Transverse colon (tissue), 4 donors: Measurements from ENCODE around the gene HAUS5. TPM values are rescaled to one million over a fixed set of nuclear protein-coding genes. Genes with fewer than 3 reads are reported as not detected.

Source experiments
- DNase-seq: peaks from one replicate; pipeline ENCODE4 v3.0.0-alpha.2; 2019
- H3K27ac ChIP-seq, 4 donors: fragments of 200-600 bp; sonication (generic); 2 replicates each; pipeline ENCODE4 v1.5.1; 2016 to 2018; ENCODE audit warnings: inconsistent platforms in 4 of 4
- H3K27me3 ChIP-seq: fragments of 200-600 bp; sonication (generic); 2 replicates; pipeline ENCODE4 v1.5.1; 2017; ENCODE audit warnings: inconsistent platforms
- H3K36me3 ChIP-seq, 4 donors: fragments of 200-600 bp; sonication (generic); 2 replicates each; pipeline ENCODE4 v1.5.1; 2017 to 2019; ENCODE audit warnings: inconsistent platforms in 4 of 4
- H3K4me1 ChIP-seq, 4 donors: fragments of 200-600 bp; sonication (generic); 2 replicates each; pipeline ENCODE4 v1.5.1; 2017 to 2020; ENCODE audit warnings: inconsistent platforms in 4 of 4
- H3K4me3 ChIP-seq, 4 donors: fragments of 200-600 bp; sonication (generic); 1 replicate in 1 of 4; 2 replicates in 3 of 4; pipeline versions ENCODE4 v1.5.1 to v1.6.1; 2017 to 2019; ENCODE audit warnings: inconsistent platforms in 4 of 4
- H3K9me3 ChIP-seq, 2 donors: fragments of 200-600 bp; sonication (generic); 2 replicates each; pipeline ENCODE4 v1.5.1; 2017 to 2019; ENCODE audit warnings: inconsistent platforms in 2 of 2
- CTCF ChIP-seq, 5 experiments: fragments of 200-600 bp in 3 of 5; fragments of 450-650 bp in 2 of 5; sonication (generic) in 3 of 5; IDR thresholded peaks; 1 replicate in 2 of 5; 2 replicates in 3 of 5; pipeline ENCODE4 v1.5.1; 2016 to 2017; ENCODE audit warnings: antibody characterized with exemption in 5 of 5, inconsistent platforms in 3 of 5, mild to moderate bottlenecking in 2 of 5, moderate library complexity in 1 of 5
- EP300 ChIP-seq: sonication (generic); formaldehyde crosslinking; IDR thresholded peaks from one replicate; pipeline ENCODE4 v1.6.1; 2017; ENCODE audit warnings: antibody characterized with exemption, low read depth
- POLR2A ChIP-seq: fragments of 450-650 bp; IDR thresholded peaks from one replicate; pipeline ENCODE4 v1.6.1; 2016; ENCODE audit warnings: antibody characterized with exemption, mild to moderate bottlenecking, moderate library complexity
- POLR2AphosphoS5 ChIP-seq, 3 donors: sonication (generic); formaldehyde crosslinking; IDR thresholded peaks; one replicate each; pipeline ENCODE4 v1.6.1; 2016; ENCODE audit warnings: antibody characterized with exemption in 3 of 3
- whole genome bisulfite sequencing, 2 donors: methylation state at CpG; one replicate each; pipeline ENCODE4 v1.1.5; 2018; ENCODE audit warnings: low coverage in 1 of 2; 5-methylcytosine and 5-hydroxymethylcytosine counted together
- in situ Hi-C, 4 donors: fragments of 200-750 bp; cut with MboI; loops; one replicate each; pipeline versions ENCODE4 v1.15.0 to v1.15.1; 2017; ENCODE audit warnings: low sequenced_read_pairs in 3 of 4, low pct_ligation_motif_present in 1 of 4, low pct_unique_long_range_greater_than_20kb in 1 of 4
- intact Hi-C: fragments of 100-400 bp; cut with DNase I; formaldehyde crosslinking; loops from one replicate; pipeline ENCODE4 v1.15.1; 2023; ENCODE audit warnings: low total_unique reads
- total RNA-seq, 4 donors: library from RNA; depleted of rRNA; stranded (reverse); fragments of >200 nt; gene quantifications; one replicate each; pipeline ENCODE4 v1.1.0, GENCODE V29; 2016

The HAUS5 gene
- total RNA-seq, 4 donors from 2014 or later: 3.7 to 6.6 (median 5.2) TPM

GRCh38 chr19:35577918-35578317 lies 34.6 kb upstream of the HAUS5 start:
- Histone ChIP-seq H3K4me3 (no peak overlapping the region), H3K27me3 (no peaks in the 10 kb centered on the region), H3K27ac (no peak overlapping the region), H3K9me3 (peaks cover 10 to 16% of the 10 kb centered on the region in 2 donors), H3K36me3 (no peaks in the 10 kb centered on the region), H3K4me1 (no peaks in the 10 kb centered on the region)
- 71 to 82% methylated on average over 1 of the region's 1 CpG for WGBS, 2 donors
- TF ChIP-seq POLR2AphosphoS5 (IDR thresholded peaks at IDR 0.05) (no peak), POLR2A (no peak), CTCF (IDR thresholded peaks at IDR 0.05) (no peak), EP300 (no peak)
- no peak for DNase-seq
- intact Hi-C loops: loop anchor here (1.0 kb wide), 1 partner anchor 13 kb away; no protein-coding TSS in a partner anchor
- in situ Hi-C loops: no loop called here

GRCh38 chr19:35578707-35579106 lies 33.8 kb upstream of the HAUS5 start:
- Histone ChIP-seq H3K4me1 (no peaks in the 10 kb centered on the region), H3K9me3 (peaks cover 10 to 16% of the 10 kb centered on the region in 2 donors), H3K36me3 (no peaks in the 10 kb centered on the region), H3K4me3 (no peak overlapping the region), H3K27ac (no peak overlapping the region), H3K27me3 (no peaks in the 10 kb centered on the region)
- in situ Hi-C loops (no loop called here), intact Hi-C loops (loop anchor here (1.0 kb wide), 1 partner anchor 13 kb away; no protein-coding TSS in a partner anchor)
- 64 to 72% methylated on average over 5 to 7 of the region's 7 CpGs for WGBS, 2 donors
- no peak for DNase-seq
- no peak for TF ChIP-seq POLR2AphosphoS5 (IDR thresholded peaks at IDR 0.05)
- TF ChIP-seq POLR2A: no peak
- no peak for TF ChIP-seq CTCF (IDR thresholded peaks at IDR 0.05)
- no peak for TF ChIP-seq EP300

- WGBS, 2 donors: 80 to 89% methylated on average over 1 of the region's 1 CpG
- TF ChIP-seq POLR2A (no peak), CTCF (IDR thresholded peaks at IDR 0.05) (no peak), POLR2AphosphoS5 (IDR thresholded peaks at IDR 0.05) (no peak), EP300 (no peak)
- peaks cover 4% of the 10 kb centered on the region for H3K27me3 ChIP-seq
- DNase-seq: no peak
- intact Hi-C loops: no loop called here
- H3K27ac ChIP-seq: no peak overlapping the region
- H3K9me3 ChIP-seq: no peaks in the 10 kb centered on the region
- in situ Hi-C loops: no loop called here
- H3K4me3 ChIP-seq: no peak overlapping the region
- H3K36me3 ChIP-seq: no peaks in the 10 kb centered on the region
- H3K4me1 ChIP-seq: no peaks in the 10 kb centered on the region
These were observed 29.8 kb upstream of the HAUS5 start for GRCh38 chr19:35582760-35583159.

- in situ Hi-C loops: no loop called here
- H3K27ac ChIP-seq: no peak within 1 kb of the TSS
- no peaks in the 10 kb centered on the region for H3K9me3 ChIP-seq
- no peak for TF ChIP-seq POLR2A
- no peak for TF ChIP-seq EP300
- peaks cover 4% of the 10 kb centered on the region for H3K27me3 ChIP-seq
- no peak for DNase-seq
- 53 to 54% methylated on average over 4 to 16 of the region's 16 CpGs for WGBS, 2 donors
- H3K4me1 ChIP-seq: no peaks in the 10 kb centered on the region
- H3K4me3 ChIP-seq: no peak within 1 kb of the TSS
- intact Hi-C loops: no loop called here
- H3K36me3 ChIP-seq: no peaks in the 10 kb centered on the region
These were observed 26.7 kb upstream of the HAUS5 start, which contains the start of gene PMIS2 for GRCh38 chr19:35585848-35586247. PMIS2 (plus strand) TSS chr19:35586173; CDS start chr19:35586260, 87 bp downstream.

GRCh38 chr19:35587321-35587720 lies 25.2 kb upstream of the HAUS5 start:
- TF ChIP-seq CTCF (IDR thresholded peaks at IDR 0.05): no peak
- TF ChIP-seq POLR2AphosphoS5 (IDR thresholded peaks at IDR 0.05): no peak
- no peak for TF ChIP-seq EP300
- TF ChIP-seq POLR2A: no peak
- no peak for DNase-seq
- Histone ChIP-seq H3K36me3 (no peaks in the 10 kb centered on the region), H3K9me3 (no peaks in the 10 kb centered on the region), H3K27me3 (peaks cover 10% of the 10 kb centered on the region), H3K27ac (no peak overlapping the region), H3K4me3 (no peak overlapping the region), H3K4me1 (no peaks in the 10 kb centered on the region)
- intact Hi-C loops (no loop called here), in situ Hi-C loops (no loop called here)
- 20 to 48% methylated on average over 1 of the region's 1 CpG for WGBS, 2 donors
